A549 (cell line): Measurements from ENCODE around the gene YOD1. TPM values are rescaled to one million over a fixed set of nuclear protein-coding genes. Genes with fewer than 3 reads are reported as not detected.

Experiments used
- ATAC-seq, 2 experiments: fragments of 200-7000 bp in 1 of 2; fragments of >200 bp in 1 of 2; cut with Nextera tagmentation in 1 of 2; cut with Tn5 transposase in 1 of 2; 3 replicates each; pipeline versions ENCODE4 v1.8.0 to v1.9.1; 2018 to 2020; ENCODE audit warnings: mild to moderate bottlenecking in 1 of 2, moderate library complexity in 1 of 2
- CTCF ChIA-PET: fragments of 300-600 bp; sonication (Branson Sonifier 250); formaldehyde crosslinking; extraction: SDS; loops from one replicate; lab custom pipeline; 2021; ENCODE audit warnings: antibody characterized with exemption, inconsistent platforms; lab: Yijun Ruan, JAX
- POLR2A ChIA-PET: fragments of 350-600 bp; formaldehyde crosslinking; extraction: SDS; loops from one replicate; lab custom pipeline; 2021; ENCODE audit warnings: antibody characterized with exemption, inconsistent platforms; lab: Yijun Ruan, JAX
- DNase-seq, 2 experiments: peaks; one replicate each; pipeline versions ENCODE4 v3.0.0 to v3.0.0-alpha.2; 2011 to 2016; ENCODE audit warnings: low read depth in 1 of 2, low spot score in 1 of 2
- FAIRE-seq: peaks from 2 replicates; lab custom pipeline; 2011; peaks lifted over from hg19 to GRCh38; lab: Jason Lieb, UNC
- H3K27ac ChIP-seq, 2 experiments: fragments of >200 bp; sonication (Bioruptor Twin); formaldehyde crosslinking; 3 replicates each; pipeline ENCODE4 v1.5.1; 2016 to 2017
- H3K4me1 ChIP-seq: fragments of >200 bp; sonication (Bioruptor Twin); formaldehyde crosslinking; 3 replicates; pipeline ENCODE4 v1.6.1; 2016
- H3K4me2 ChIP-seq: fragments of >200 bp; sonication (Bioruptor Twin); formaldehyde crosslinking; 3 replicates; pipeline ENCODE4 v1.6.1; 2016
- H3K4me3 ChIP-seq: fragments of >200 bp; sonication (Bioruptor Twin); formaldehyde crosslinking; 3 replicates; pipeline ENCODE4 v1.5.1; 2016
- H3K9me3 ChIP-seq: fragments of >200 bp; sonication (Bioruptor Twin); formaldehyde crosslinking; 3 replicates; pipeline ENCODE4 v1.6.1; 2016
- BCL3 ChIP-seq: fragments of >200 bp; sonication (Bioruptor Twin); formaldehyde crosslinking; IDR thresholded peaks from 3 replicates; pipeline ENCODE4 v1.6.1; 2016
- EHF ChIP-seq: fragments of 250-450 bp; sonication (Bioruptor Pico); IDR thresholded peaks from 2 replicates; pipeline ENCODE4 v1.5.0; 2020; ENCODE audit warnings: mild to moderate bottlenecking
- EHMT2 ChIP-seq: fragments of 200-600 bp; sonication (generic); IDR thresholded peaks from 2 replicates; pipeline ENCODE4 v1.6.1; 2016; ENCODE audit warnings: antibody characterized with exemption, low read depth, mild to moderate bottlenecking, moderate library complexity
- FOSL2 ChIP-seq, 2 experiments: fragments of 450-650 bp in 1 of 2; fragments of >200 bp in 1 of 2; sonication (Bioruptor Twin) in 1 of 2; formaldehyde crosslinking; IDR thresholded peaks; 2 replicates each; pipeline versions ENCODE4 v1.5.0 to v1.6.1; 2016 to 2020; ENCODE audit warnings: mild to moderate bottlenecking in 1 of 2, moderate library complexity in 1 of 2
- HOXB13 ChIP-seq: fragments of 250-450 bp; sonication (Bioruptor Pico); IDR thresholded peaks from 2 replicates; pipeline ENCODE4 v1.5.0; 2020; ENCODE audit warnings: low read depth, mild to moderate bottlenecking, moderate library complexity
- JUN ChIP-seq, 2 experiments: fragments of >200 bp; sonication (Bioruptor Twin); formaldehyde crosslinking; IDR thresholded peaks; 2 replicates in 1 of 2; 3 replicates in 1 of 2; pipeline ENCODE4 v1.6.1; 2016 to 2017
- NR3C1 ChIP-seq: fragments of >200 bp; sonication (Bioruptor Twin); formaldehyde crosslinking; IDR thresholded peaks from 3 replicates; pipeline ENCODE4 v1.6.1; 2017
- RAD21 ChIP-seq, 2 experiments: fragments of >200 bp in 1 of 2; sonication (Bioruptor Twin) in 1 of 2; formaldehyde crosslinking in 1 of 2; IDR thresholded peaks in 1 of 2; conservative IDR thresholded peaks in 1 of 2; 2 replicates in 1 of 2; 3 replicates in 1 of 2; pipeline ENCODE4 v1.6.1; 2012 to 2018; ENCODE audit warnings: inconsistent platforms in 1 of 2
- RARB ChIP-seq: fragments of 250-450 bp; sonication (Bioruptor Pico); IDR thresholded peaks from 2 replicates; pipeline ENCODE4 v1.8.0; 2021; ENCODE audit warnings: mild to moderate bottlenecking, moderate library complexity
- SMC3 ChIP-seq: fragments of >200 bp; sonication (Bioruptor Twin); formaldehyde crosslinking; IDR thresholded peaks from 3 replicates; pipeline ENCODE4 v1.6.1; 2018; ENCODE audit warnings: inconsistent platforms
- ZFP36 ChIP-seq: fragments of 450-650 bp; IDR thresholded peaks from 2 replicates; pipeline ENCODE4 v1.6.1; 2014; ENCODE audit warnings: borderline replicate concordance; ENCODE audit not compliant: partially characterized antibody
- ZNF302 ChIP-seq: fragments of 250-450 bp; sonication (Bioruptor Pico); IDR thresholded peaks from 2 replicates; pipeline ENCODE4 v1.9.0; 2021; ENCODE audit warnings: inconsistent platforms, mild to moderate bottlenecking, moderate library complexity
- WGBS: methylation state at CpG from one replicate; pipeline ENCODE4 v1.1.6; 2017; ENCODE audit errors: missing lambda C conversion rate; 5-methylcytosine and 5-hydroxymethylcytosine counted together
- polyA plus RNA-seq, 4 experiments: library from polyadenylated mRNA; depleted of rRNA in 3 of 4; stranded (reverse); fragments of >200 nt; fragmentation: RNase III in 1 of 4; extraction: RNeasy Plus Mini Kit Qiagen cat#74134 plus additional on column Dnase treatment in 1 of 4; gene quantifications; 2 replicates in 3 of 4; 3 replicates in 1 of 4; pipeline ENCODE4 v1.2.3, GENCODE V29; 2011 to 2017
- TF ChIP-seq, protein P1 (sequence below): fragments of >200 bp; sonication (Bioruptor Twin); formaldehyde crosslinking; IDR thresholded peaks from 3 replicates; pipeline ENCODE4 v1.5.1; 2016
- TF ChIP-seq, protein P2 (sequence below): IDR thresholded peaks from 2 replicates; pipeline ENCODE4 v1.6.1; 2012

Gene YOD1
- polyA plus RNA-seq, 2 of the 4 experiments (the other 2 are of a cell fraction) = 7.0 to 10.3 TPM

GRCh38 chr1:207006914-207007313, 44.1 kb downstream of the YOD1 start:
- POLR2A ChIA-PET = interaction anchor here (1.2 to 3.2 kb wide), 2 partner anchors 18 to 46 kb away, joined by 4 to 14 read pairs; partner anchors contain the start of gene PFKFB2
- TF ChIP-seq RARB (CRISPR knock-in tag) (0 out of 2 replicates have a peak, but pooled peaks have one; percentile 48), HOXB13 (CRISPR knock-in tag) (0 out of 2 replicates have a peak, but pooled peaks have one; percentile 14), ZNF302 (CRISPR knock-in tag) (0 out of 2 replicates have a peak, but pooled peaks have one; percentile 67), FOSL2 (IDR thresholded peaks at IDR 0.05) (no peak), FOSL2 (CRISPR knock-in tag; IDR thresholded peaks at IDR 0.05) (no peak)
- Histone ChIP-seq H3K4me2 (peak overlapping the region; percentile 63), H3K4me1 (peaks cover 61% of the 10 kb centered on the region), H3K27ac (peak overlapping the region; percentile 82 to 89), H3K9me3 (peaks cover 18% of the 10 kb centered on the region), H3K4me3 (no peak overlapping the region)
- CTCF ChIA-PET = interaction anchor here (0.7 to 2.3 kb wide), 10 partner anchors 12 to 395 kb away, joined by 3 to 24 read pairs (median 4); partner anchors contain the start of genes EIF2D and PFKFB2
- DNase-seq = no peak
- FAIRE-seq = no peak
- 13% methylated on average over 3 of the region's 3 CpGs for WGBS
- peak in 1 of 2 experiments; percentile 55; a peak in 4 of 6 replicates for ATAC-seq

GRCh38 chr1:207006083-207006482, 44.9 kb downstream of the YOD1 start:
- Histone ChIP-seq H3K4me2 (peak overlapping the region; percentile 63; the same call in 1 of the 3 replicates), H3K27ac (peak overlapping the region; percentile 82 to 89), H3K9me3 (peaks cover 18% of the 10 kb centered on the region), H3K4me1 (peaks cover 61% of the 10 kb centered on the region), H3K4me3 (no peak overlapping the region)
- CTCF ChIA-PET = interaction anchor here (0.8 to 3.2 kb wide), 25 partner anchors 13 to 394 kb away, joined by 3 to 24 read pairs (median 4); partner anchors contain the start of genes C1orf116, EIF2D, IL10 and PFKFB2
- TF ChIP-seq EHF (CRISPR knock-in tag) = no peak
- no peak for TF ChIP-seq NR3C1
- no peak for TF ChIP-seq EHMT2
- no peak for TF ChIP-seq ZNF302 (CRISPR knock-in tag)
- no peak for TF ChIP-seq RARB (CRISPR knock-in tag)
- ATAC-seq (no peak), DNase-seq (no peak), FAIRE-seq (no peak)
- POLR2A ChIA-PET = interaction anchor here (3.2 kb wide), 1 partner anchor 47 kb away, joined by 14 read pairs; the partner anchor contains the start of gene PFKFB2
- WGBS = 85% methylated on average over 3 of the region's 3 CpGs

DNA sequence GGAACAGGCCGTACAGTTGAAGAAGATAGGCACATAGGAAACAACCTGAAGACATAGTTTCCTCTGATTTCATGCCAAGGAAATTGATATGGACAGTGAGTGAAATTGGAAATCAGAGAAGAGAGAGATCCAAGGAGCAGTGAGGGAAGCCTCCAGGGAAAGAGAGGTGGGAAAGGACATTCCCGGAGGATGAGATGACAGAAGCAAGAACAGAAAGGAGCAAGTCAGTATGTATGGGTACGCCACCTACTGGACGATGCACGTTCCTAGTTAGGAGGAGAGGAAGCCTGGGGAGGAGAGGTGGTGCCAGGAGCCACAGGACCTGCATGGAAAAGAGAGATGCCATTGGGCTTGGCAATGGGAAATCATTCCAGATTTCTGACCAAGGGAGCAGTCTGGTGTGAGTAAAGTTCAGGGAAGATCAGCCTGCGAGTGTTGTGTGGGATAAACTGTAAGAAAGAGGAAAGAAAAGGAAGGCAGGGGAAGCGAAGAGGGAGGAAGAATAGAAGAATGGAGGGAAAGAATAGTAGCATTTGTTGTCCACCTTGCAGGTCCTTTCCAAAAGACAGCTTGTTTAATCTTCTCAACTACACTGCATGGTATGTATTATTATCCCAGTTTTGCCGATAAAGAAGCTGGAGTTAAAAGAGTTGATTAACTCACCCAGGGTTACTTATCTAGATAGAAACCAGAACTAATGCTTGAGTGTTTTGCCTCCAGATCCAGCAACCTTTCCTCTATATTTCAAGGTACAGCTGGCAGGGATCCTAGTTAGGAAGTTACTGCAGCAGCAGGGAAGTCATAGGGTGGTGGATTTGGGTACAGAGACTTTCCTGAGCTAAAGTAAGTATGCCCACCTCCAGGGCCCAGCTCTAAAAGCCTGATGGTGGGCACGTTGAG, 45.8 kb downstream of the YOD1 start:
- peak overlapping the region; percentile 82 to 89 for H3K27ac ChIP-seq
- peak overlapping the region; percentile 37 for H3K4me2 ChIP-seq
- WGBS = 39% methylated on average over 9 of the region's 9 CpGs
- no peak overlapping the region for H3K4me3 ChIP-seq
- ChIA-PET POLR2A (interaction anchor here (3.2 kb wide), 1 partner anchor 48 kb away, joined by 14 read pairs; the partner anchor contains the start of gene PFKFB2), CTCF (interaction anchor here (0.6 to 3.2 kb wide), 37 partner anchors 8 to 525 kb away, joined by 3 to 24 read pairs (median 3); partner anchors contain the start of genes C1orf116, EIF2D, IL10 and PFKFB2)
- peaks cover 18% of the 10 kb centered on the region for H3K9me3 ChIP-seq
- peaks cover 61% of the 10 kb centered on the region for H3K4me1 ChIP-seq
- peak; percentile 77 to 88 for DNase-seq
- TF ChIP-seq, protein P1, sequence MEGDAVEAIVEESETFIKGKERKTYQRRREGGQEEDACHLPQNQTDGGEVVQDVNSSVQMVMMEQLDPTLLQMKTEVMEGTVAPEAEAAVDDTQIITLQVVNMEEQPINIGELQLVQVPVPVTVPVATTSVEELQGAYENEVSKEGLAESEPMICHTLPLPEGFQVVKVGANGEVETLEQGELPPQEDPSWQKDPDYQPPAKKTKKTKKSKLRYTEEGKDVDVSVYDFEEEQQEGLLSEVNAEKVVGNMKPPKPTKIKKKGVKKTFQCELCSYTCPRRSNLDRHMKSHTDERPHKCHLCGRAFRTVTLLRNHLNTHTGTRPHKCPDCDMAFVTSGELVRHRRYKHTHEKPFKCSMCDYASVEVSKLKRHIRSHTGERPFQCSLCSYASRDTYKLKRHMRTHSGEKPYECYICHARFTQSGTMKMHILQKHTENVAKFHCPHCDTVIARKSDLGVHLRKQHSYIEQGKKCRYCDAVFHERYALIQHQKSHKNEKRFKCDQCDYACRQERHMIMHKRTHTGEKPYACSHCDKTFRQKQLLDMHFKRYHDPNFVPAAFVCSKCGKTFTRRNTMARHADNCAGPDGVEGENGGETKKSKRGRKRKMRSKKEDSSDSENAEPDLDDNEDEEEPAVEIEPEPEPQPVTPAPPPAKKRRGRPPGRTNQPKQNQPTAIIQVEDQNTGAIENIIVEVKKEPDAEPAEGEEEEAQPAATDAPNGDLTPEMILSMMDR = peak; percentile 63
- TF ChIP-seq ZFP36 (no peak), NR3C1 (no peak), BCL3 (no peak), JUN (IDR thresholded peaks at IDR 0.05) (no peak), RAD21 (conservative IDR thresholded peaks at IDR 0.05 in 1 of 2, IDR thresholded peaks at IDR 0.05 in 1 of 2) (peak; percentile 35 to 54; a peak in 3 of 5 replicates), SMC3 (peak; percentile 41; the same call in 2 of the 3 replicates), EHF (CRISPR knock-in tag) (no peak)
- TF ChIP-seq, protein P2, sequence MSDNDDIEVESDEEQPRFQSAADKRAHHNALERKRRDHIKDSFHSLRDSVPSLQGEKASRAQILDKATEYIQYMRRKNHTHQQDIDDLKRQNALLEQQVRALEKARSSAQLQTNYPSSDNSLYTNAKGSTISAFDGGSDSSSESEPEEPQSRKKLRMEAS = 0 out of 2 replicates have a peak, but pooled peaks have one; percentile 28
- TF ChIP-seq, all 56 proteins: peak for 4
- ATAC-seq (peak; percentile 79 to 90; a peak in 5 of 6 replicates), FAIRE-seq (no peak)
